ENCODE measurements around the gene AADACL2.

DNA sequence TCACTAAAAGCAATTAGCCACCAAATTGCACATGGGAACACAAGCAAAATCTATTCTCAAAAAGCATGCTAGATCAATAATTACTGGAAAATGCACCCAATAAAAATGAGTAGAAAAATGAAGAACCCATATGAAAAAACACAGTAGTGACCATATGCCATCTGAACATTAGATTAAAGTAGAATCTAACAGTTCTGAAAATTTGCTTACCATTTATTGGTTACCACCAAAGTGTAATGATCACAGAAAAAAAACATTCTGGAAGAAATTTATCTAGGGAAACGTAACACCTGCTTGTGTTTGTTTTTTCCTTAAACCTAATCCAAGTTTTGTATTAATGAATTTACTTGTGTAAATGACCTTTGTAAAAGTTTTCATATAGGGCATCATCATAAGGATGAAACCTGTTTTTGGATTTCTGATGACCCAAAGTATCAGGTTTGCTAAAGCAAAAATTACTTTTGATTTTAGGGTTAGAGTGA, 42.6 kb downstream of the AADACL2 start:
- TF ChIP-seq POLR2AphosphoS5 (IDR thresholded peaks at IDR 0.05; ENCODE audit: low read depth, low read length): no peak
- TF ChIP-seq SIN3A (IDR thresholded peaks at IDR 0.05; ENCODE audit: borderline replicate concordance, insufficient read depth, low read length): no peak
- no peak for TF ChIP-seq REST (IDR thresholded peaks at IDR 0.05; ENCODE audit: insufficient read depth in 1 of 2, low read depth in 2 of 2, low read length in 2 of 2)
- no peak for TF ChIP-seq TAF1 (IDR thresholded peaks at IDR 0.05; ENCODE audit: borderline replicate concordance, insufficient read depth, low read length)
- no peak for TF ChIP-seq FOXP2 (optimal IDR thresholded peaks at IDR 0.05; ENCODE audit: borderline replicate concordance, extremely low read depth, extremely low read length, insufficient read depth)

Measured in PFSK-1 (cell line).